ENCODE data around the gene C1QC. TPM values are rescaled to one million over a fixed set of nuclear protein-coding genes. Genes with fewer than 3 reads are reported as not detected.
"Not testable (repeated sequence)": the region's sequence is repeated elsewhere in the genome, so short reads cannot be mapped to it uniquely, and the experiment has no call there.

Gene C1QC
- total RNA-seq, 2 donors from 2014 or later: not detected

GRCh38 chr1:22668840-22669239 lies 25.4 kb downstream of the C1QC start:
- not testable (repeated sequence) for ATAC-seq; H3K4me3 Mint-ChIP-seq; H3K27ac Mint-ChIP-seq; H3K36me3 Mint-ChIP-seq; H3K9me3 Mint-ChIP-seq; DNase-seq (ENCODE audit: low spot score); H3K4me1 Mint-ChIP-seq (ENCODE audit: low read depth in 2 of 2)
- H3K27me3 Mint-ChIP-seq: peaks cover 9 to 41% of the 10 kb centered on the region in 2 donors

- Mint-ChIP-seq H3K36me3 (no peaks in the 10 kb centered on the region), H3K27ac (no peak overlapping the region), H3K27me3 (peaks cover 14 to 40% of the 10 kb centered on the region in 2 donors), H3K4me1 (ENCODE audit: low read depth in 2 of 2) (no peaks in the 10 kb centered on the region), H3K9me3 (no peaks in the 10 kb centered on the region), H3K4me3 (no peak overlapping the region)
- ATAC-seq: no peak
- DNase-seq (ENCODE audit: low spot score): no peak
These were observed 27.0 kb downstream of the C1QC start for GRCh38 chr1:22670352-22670975.

DNA sequence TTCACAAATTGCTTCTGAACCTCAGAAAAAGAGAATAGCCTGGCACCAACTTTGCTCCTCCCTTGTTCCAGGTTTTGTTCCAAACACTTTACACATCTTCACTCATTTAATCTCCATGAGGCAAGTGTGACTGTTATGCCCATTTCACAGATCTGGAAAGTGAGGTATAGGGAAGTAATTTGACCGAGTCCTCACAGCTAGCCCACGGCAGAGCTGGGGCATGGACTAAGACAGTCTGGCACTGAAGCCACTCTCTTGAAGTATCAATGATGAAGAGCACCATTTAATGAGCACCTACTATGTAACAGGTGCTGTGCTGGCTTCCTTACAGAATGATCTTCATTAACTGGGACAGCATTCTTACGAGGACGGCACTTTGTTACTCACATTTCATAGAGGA lies 28.6 kb downstream of the C1QC start:
- Mint-ChIP-seq H3K36me3 (no peaks in the 10 kb centered on the region), H3K27me3 (peaks cover 16 to 44% of the 10 kb centered on the region in 2 donors), H3K9me3 (no peaks in the 10 kb centered on the region), H3K4me1 (ENCODE audit: low read depth in 2 of 2) (no peaks in the 10 kb centered on the region), H3K27ac (no peak overlapping the region), H3K4me3 (no peak overlapping the region)
- DNase-seq (ENCODE audit: low spot score) (no peak), ATAC-seq (no peak)

GRCh38 chr1:22673486-22674409 lies 30.3 kb downstream of the C1QC start:
- Mint-ChIP-seq H3K4me3 (no peak overlapping the region), H3K4me1 (ENCODE audit: low read depth in 2 of 2) (no peaks in the 10 kb centered on the region), H3K36me3 (no peaks in the 10 kb centered on the region), H3K9me3 (no peaks in the 10 kb centered on the region), H3K27me3 (peaks cover 13 to 33% of the 10 kb centered on the region in 2 donors), H3K27ac (no peak overlapping the region)
- ATAC-seq (peak in 1 of 2 donors; percentile 79), DNase-seq (ENCODE audit: low spot score) (peak; percentile 49)

DNA sequence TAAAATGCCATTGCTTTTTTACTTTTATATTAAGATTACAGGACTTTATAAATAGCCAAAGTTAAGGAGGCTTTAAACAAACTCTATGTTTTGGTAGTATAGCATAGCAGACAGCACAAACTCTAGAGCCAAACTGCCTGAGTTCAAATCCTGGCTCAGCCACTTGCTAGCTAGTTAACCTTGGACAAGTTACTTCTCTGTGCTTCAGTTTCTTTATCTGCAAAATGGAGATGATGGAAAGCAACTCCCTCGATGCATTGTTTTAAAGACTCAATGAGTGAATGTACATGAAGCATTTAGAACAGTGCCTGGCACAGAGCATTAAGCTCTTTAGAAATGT lies 30.9 kb downstream of the C1QC start:
- Mint-ChIP-seq H3K27me3 (peaks cover 13 to 26% of the 10 kb centered on the region in 2 donors), H3K36me3 (no peaks in the 10 kb centered on the region), H3K9me3 (no peaks in the 10 kb centered on the region), H3K4me3 (no peak overlapping the region), H3K4me1 (ENCODE audit: low read depth in 2 of 2) (no peaks in the 10 kb centered on the region), H3K27ac (no peak overlapping the region)
- DNase-seq (ENCODE audit: low spot score) (no peak), ATAC-seq (no peak)

- peaks cover 13 to 20% of the 10 kb centered on the region in 2 donors for H3K27me3 Mint-ChIP-seq
- not testable (repeated sequence) for H3K36me3 Mint-ChIP-seq; H3K4me3 Mint-ChIP-seq; ATAC-seq; DNase-seq (ENCODE audit: low spot score); H3K27ac Mint-ChIP-seq; H3K9me3 Mint-ChIP-seq; H3K4me1 Mint-ChIP-seq (ENCODE audit: low read depth in 2 of 2)
These were observed 32.7 kb downstream of the C1QC start for GRCh38 chr1:22676151-22676550.

DNA sequence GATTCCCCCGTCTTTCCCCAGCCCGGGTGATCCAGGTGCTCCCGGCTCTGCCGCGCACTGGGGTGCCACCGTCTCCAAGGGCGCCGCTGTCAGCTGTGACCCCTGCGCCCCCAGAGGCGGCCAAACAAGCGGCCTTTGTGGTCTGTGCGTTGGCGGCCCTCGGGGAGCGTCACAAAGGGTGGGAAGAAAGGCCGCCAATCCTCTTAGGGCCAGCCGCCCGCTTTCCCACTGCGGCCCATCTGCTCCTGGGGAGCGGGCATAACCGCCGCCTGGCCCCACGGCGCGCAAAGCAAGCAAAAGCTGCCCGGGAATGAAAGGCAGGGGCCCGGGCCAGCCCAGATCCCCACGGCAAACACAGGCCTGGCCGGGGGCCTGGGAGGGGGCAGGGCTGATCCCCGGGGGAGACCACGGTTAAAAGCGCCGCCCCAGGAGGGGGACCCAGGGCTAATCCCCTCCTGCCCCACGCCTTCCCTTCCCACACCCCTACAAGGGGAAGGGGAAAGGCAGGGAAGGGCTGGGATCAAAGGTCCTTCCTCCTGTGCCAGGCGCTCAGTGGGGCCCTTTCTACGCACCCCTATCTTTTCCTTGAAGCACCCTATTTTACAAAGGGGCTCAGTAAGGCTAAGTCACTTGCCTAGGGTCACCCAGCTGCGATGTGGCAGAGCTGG lies 33.6 kb downstream of the C1QC start:
- Mint-ChIP-seq H3K4me3 (no peak overlapping the region), H3K9me3 (no peaks in the 10 kb centered on the region), H3K36me3 (no peaks in the 10 kb centered on the region), H3K27ac (no peak overlapping the region), H3K27me3 (peaks cover 11 to 20% of the 10 kb centered on the region in 2 donors), H3K4me1 (ENCODE audit: low read depth in 2 of 2) (no peaks in the 10 kb centered on the region)
- no peak for ATAC-seq
- no peak for DNase-seq (ENCODE audit: low spot score)

DNA sequence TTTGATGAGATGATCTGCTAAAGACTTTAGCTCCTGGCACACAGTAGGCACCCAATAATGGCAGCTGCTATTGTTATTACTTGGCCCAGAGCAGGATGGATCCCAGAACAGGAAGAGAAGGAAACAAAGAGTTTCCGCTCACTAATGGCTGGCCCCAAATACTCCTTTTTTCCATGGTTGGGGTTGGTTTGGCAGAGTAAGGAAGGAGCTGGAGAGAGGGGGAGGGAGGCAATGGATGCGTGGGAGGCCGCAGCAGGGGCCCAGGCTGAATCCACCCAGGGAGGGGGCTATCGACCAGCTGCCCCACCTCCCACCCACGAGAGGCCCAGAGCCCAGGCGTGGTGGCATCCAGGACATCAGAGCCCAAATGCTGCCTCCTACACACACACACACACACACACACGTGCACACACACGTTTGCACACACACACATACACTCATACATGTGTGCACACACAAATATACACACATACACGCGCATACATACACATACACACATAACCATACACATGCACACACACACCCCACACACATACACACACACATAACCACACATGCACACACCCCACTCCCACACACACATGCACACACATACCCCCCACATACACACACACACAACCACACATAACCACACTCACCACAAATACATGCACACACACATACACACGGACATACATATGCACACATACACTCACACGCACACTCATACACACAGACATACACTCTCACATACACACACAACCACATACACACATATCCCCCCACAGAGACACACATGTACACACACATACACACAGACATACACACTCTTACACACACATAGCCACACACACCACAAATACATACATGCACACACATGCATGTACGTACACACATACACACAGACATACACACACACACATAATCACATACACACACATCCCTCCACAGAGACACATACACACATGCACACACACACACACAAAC lies 34.8 kb downstream of the C1QC start:
- Mint-ChIP-seq H3K27me3 (peaks cover 8 to 14% of the 10 kb centered on the region in 2 donors), H3K27ac (no peak overlapping the region), H3K36me3 (no peaks in the 10 kb centered on the region), H3K4me3 (no peak overlapping the region), H3K4me1 (ENCODE audit: low read depth in 2 of 2) (no peaks in the 10 kb centered on the region), H3K9me3 (no peaks in the 10 kb centered on the region)
- DNase-seq (ENCODE audit: low spot score) (no peak), ATAC-seq (no peak)

DNA sequence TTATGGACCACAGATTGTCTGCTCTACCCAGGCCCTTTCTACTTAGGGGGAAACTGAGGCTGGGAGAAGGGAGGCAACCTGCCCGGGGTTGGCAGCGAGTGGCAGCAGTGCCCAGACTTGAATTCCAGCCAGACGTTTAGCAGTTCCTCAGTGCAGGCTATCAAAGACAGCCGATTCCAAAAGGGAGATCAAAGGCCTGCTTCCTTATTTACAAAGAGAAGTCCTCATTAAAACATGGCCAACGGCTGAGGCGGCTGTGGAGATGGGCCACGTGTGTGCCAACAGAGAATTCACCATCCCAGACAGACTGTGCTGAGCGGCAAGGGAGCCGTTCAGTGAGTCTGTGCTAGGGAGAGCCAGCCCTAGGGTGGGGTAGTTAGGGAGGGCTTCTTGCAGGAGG lies 37.3 kb downstream of the C1QC start:
- H3K27ac Mint-ChIP-seq: no peak overlapping the region
- no peak overlapping the region for H3K4me3 Mint-ChIP-seq
- H3K4me1 Mint-ChIP-seq (ENCODE audit: low read depth in 2 of 2): no peaks in the 10 kb centered on the region
- no peaks in the 10 kb centered on the region for H3K36me3 Mint-ChIP-seq
- DNase-seq (ENCODE audit: low spot score) (no peak), ATAC-seq (no peak)
- H3K9me3 Mint-ChIP-seq: no peaks in the 10 kb centered on the region
- peaks cover 1 to 11% of the 10 kb centered on the region in 2 donors for H3K27me3 Mint-ChIP-seq

GRCh38 chr1:22681556-22682276 lies 38.3 kb downstream of the C1QC start:
- H3K4me3 Mint-ChIP-seq: no peak overlapping the region
- H3K9me3 Mint-ChIP-seq: no peaks in the 10 kb centered on the region
- ATAC-seq (no peak), DNase-seq (ENCODE audit: low spot score) (no peak)
- H3K36me3 Mint-ChIP-seq: no peaks in the 10 kb centered on the region
- H3K27me3 Mint-ChIP-seq: peaks cover 3 to 15% of the 10 kb centered on the region in 2 donors
- no peaks in the 10 kb centered on the region for H3K4me1 Mint-ChIP-seq (ENCODE audit: low read depth in 2 of 2)
- no peak overlapping the region for H3K27ac Mint-ChIP-seq

DNA sequence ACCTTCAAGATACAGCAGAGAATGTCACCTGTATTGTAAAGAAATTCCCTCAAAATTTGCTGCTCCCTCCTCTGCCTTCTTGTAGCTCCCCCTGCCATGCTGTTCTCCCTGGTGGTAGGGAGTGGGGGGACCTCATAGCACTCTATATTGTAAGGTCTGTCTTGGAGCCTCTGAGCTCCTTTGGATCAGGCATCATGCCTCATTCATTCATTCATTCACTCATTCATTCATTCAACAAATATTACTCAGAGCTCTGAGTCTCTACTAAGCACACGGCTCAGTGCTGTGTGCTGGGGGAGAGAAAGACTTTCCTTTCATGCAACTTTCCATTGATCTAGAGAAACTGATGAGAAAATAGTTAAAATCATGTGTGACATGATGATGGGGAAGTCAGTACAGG lies 40.1 kb downstream of the C1QC start:
- no peak overlapping the region for H3K4me3 Mint-ChIP-seq
- DNase-seq (ENCODE audit: low spot score): no peak
- no peak overlapping the region for H3K27ac Mint-ChIP-seq
- no peak for ATAC-seq
- H3K36me3 Mint-ChIP-seq: no peaks in the 10 kb centered on the region
- no peaks in the 10 kb centered on the region for H3K4me1 Mint-ChIP-seq (ENCODE audit: low read depth in 2 of 2)
- no peaks in the 10 kb centered on the region for H3K9me3 Mint-ChIP-seq
- peaks cover 13 to 23% of the 10 kb centered on the region in 2 donors for H3K27me3 Mint-ChIP-seq

DNA sequence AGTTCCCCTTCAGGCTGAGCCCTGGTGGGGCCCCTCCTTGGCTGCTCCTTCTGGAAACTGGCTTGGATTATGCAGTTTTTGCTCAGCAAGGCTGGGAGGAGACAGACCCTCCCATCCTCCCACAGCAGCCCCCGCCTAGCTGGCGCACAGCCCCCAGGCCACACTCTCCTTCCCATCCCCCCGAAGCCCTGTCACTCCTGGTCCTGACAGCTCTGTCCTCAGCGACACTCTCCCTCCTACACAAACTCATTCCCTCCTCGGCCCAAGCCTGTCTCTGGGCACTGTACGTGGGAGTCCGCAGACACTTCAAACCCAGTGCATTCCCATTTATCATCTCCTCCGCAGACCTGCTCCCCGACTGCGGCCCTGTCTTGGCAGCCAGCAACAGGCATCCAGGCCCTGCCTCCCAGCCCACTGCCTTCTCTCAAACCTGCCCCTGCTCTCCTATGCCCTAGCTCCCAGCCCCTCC lies 42.2 kb downstream of the C1QC start:
- no peak for DNase-seq (ENCODE audit: low spot score)
- H3K36me3 Mint-ChIP-seq: no peaks in the 10 kb centered on the region
- H3K9me3 Mint-ChIP-seq: no peaks in the 10 kb centered on the region
- H3K27me3 Mint-ChIP-seq: peaks cover 16 to 26% of the 10 kb centered on the region in 2 donors
- no peak overlapping the region for H3K27ac Mint-ChIP-seq
- H3K4me3 Mint-ChIP-seq: no peak overlapping the region
- H3K4me1 Mint-ChIP-seq (ENCODE audit: low read depth in 2 of 2): no peaks in the 10 kb centered on the region
- peak; percentile 26 to 32 for ATAC-seq
